Neuronal stem cell (in vitro differentiated cells): ENCODE results near the gene RPS6KA5.
"Not testable (repeated sequence)": the region's sequence is repeated elsewhere in the genome, so short reads cannot be mapped to it uniquely, and the experiment has no call there.

Experiments
- DNase-seq: peaks from one replicate; pipeline ENCODE4 v3.0.0-alpha.2; 2013; ENCODE audit warnings: low spot score
- H2AFZ ChIP-seq: one replicate; pipeline ENCODE4 v1.6.1; 2013; ENCODE audit warnings: mild to moderate bottlenecking, low read length, inconsistent platforms
- H2AK5ac ChIP-seq: 2 replicates; pipeline ENCODE4 v1.6.1; 2013; ENCODE audit warnings: low read depth, mild to moderate bottlenecking, inconsistent platforms, low read length, moderate library complexity, mixed read lengths
- H2BK120ac ChIP-seq: 2 replicates; pipeline ENCODE4 v1.6.1; 2013; ENCODE audit warnings: low read depth, mild to moderate bottlenecking, inconsistent platforms, low read length, moderate library complexity, mixed read lengths
- H2BK12ac ChIP-seq: one replicate; pipeline ENCODE4 v1.6.1; 2013; ENCODE audit warnings: low read length, inconsistent platforms
- H2BK15ac ChIP-seq: 2 replicates; pipeline ENCODE4 v1.6.1; 2013; ENCODE audit warnings: mild to moderate bottlenecking, low read length, inconsistent platforms, mixed read lengths
- H2BK5ac ChIP-seq: one replicate; pipeline ENCODE4 v1.6.1; 2013; ENCODE audit warnings: inconsistent platforms, mild to moderate bottlenecking, low read length, moderate library complexity
- H3K14ac ChIP-seq: one replicate; pipeline ENCODE4 v1.6.1; 2013; ENCODE audit warnings: low read length, inconsistent platforms
- H3K18ac ChIP-seq: 2 replicates; pipeline ENCODE4 v1.6.1; 2013; ENCODE audit warnings: low read length, inconsistent platforms
- H3K23ac ChIP-seq: 2 replicates; pipeline ENCODE4 v1.6.1; 2013; ENCODE audit warnings: low read depth, mild to moderate bottlenecking, mixed read lengths, low read length, inconsistent platforms; ENCODE audit not compliant: poor library complexity
- H3K27ac ChIP-seq: replicated peaks from 3 replicates; pipeline ENCODE4 v1.5.1; 2013; ENCODE audit warnings: low read length, inconsistent platforms
- H3K27me3 ChIP-seq, 3 experiments: 2 replicates each; pipeline ENCODE4 v1.6.1; 2013; ENCODE audit warnings: low read length in 3 of 3, mild to moderate bottlenecking in 2 of 3, inconsistent platforms in 1 of 3, low read depth in 1 of 3, mixed read lengths in 1 of 3, moderate library complexity in 1 of 3; ENCODE audit not compliant: control insufficient read depth in 3 of 3, insufficient read depth in 3 of 3
- H3K36me3 ChIP-seq, 2 donors: replicated peaks in 1 of 2; 2 replicates each; pipeline ENCODE4 v1.6.1; 2013; ENCODE audit warnings: low read length in 2 of 2; ENCODE audit not compliant: control insufficient read depth in 2 of 2, insufficient read depth in 2 of 2
- H3K4ac ChIP-seq: 2 replicates; pipeline ENCODE4 v1.6.1; 2013; ENCODE audit warnings: inconsistent platforms, mild to moderate bottlenecking, low read length, moderate library complexity
- H3K4me1 ChIP-seq, 2 donors: 1 replicate in 1 of 2; 2 replicates in 1 of 2; pipeline ENCODE4 v1.6.1; 2013; ENCODE audit warnings: low read length in 2 of 2, low read depth in 1 of 2; ENCODE audit not compliant: control insufficient read depth in 2 of 2, insufficient read depth in 1 of 2
- H3K4me2 ChIP-seq: one replicate; pipeline ENCODE4 v1.6.1; 2013; ENCODE audit warnings: mild to moderate bottlenecking, low read length, inconsistent platforms; ENCODE audit not compliant: insufficient read depth, poor library complexity, severe bottlenecking
- H3K4me3 ChIP-seq, 2 donors: 2 replicates each; pipeline ENCODE4 v1.5.1; 2013; ENCODE audit warnings: low read length in 2 of 2, mild to moderate bottlenecking in 2 of 2, inconsistent platforms in 1 of 2, moderate library complexity in 1 of 2
- H3K79me1 ChIP-seq: one replicate; pipeline ENCODE4 v1.6.1; 2013; ENCODE audit warnings: low read depth, mild to moderate bottlenecking, inconsistent platforms, low read length, moderate library complexity
- H3K9ac ChIP-seq: one replicate; pipeline ENCODE4 v1.6.1; 2013; ENCODE audit warnings: mild to moderate bottlenecking, low read depth, low read length, inconsistent platforms; ENCODE audit not compliant: poor library complexity
- H3K9me3 ChIP-seq, 2 donors: replicated peaks in 1 of 2; 2 replicates each; pipeline versions ENCODE3 to v1.6.1; 2013; ENCODE audit warnings: low read length in 2 of 2, mild to moderate bottlenecking in 2 of 2, inconsistent platforms in 1 of 2, low read depth in 1 of 2, mixed read lengths in 1 of 2, moderate library complexity in 1 of 2; ENCODE audit not compliant: control insufficient read depth in 2 of 2, insufficient read depth in 1 of 2
- H4K8ac ChIP-seq: one replicate; pipeline ENCODE4 v1.6.1; 2013; ENCODE audit warnings: low read depth, mild to moderate bottlenecking, inconsistent platforms, low read length, moderate library complexity
- H4K91ac ChIP-seq: one replicate; pipeline ENCODE4 v1.6.1; 2013; ENCODE audit warnings: low read length, low read depth, mild to moderate bottlenecking, inconsistent platforms; ENCODE audit not compliant: poor library complexity
- WGBS, 2 donors: extraction: QIAGEN DNeasy Blood & Tissue Kit; methylation state at CpG; one replicate each; pipeline ENCODE4 v1.1.7; 2013; ENCODE audit warnings: missing lambda C conversion rate in 2 of 2, mixed read lengths in 1 of 2; ENCODE audit not compliant: insufficient read length in 2 of 2, insufficient replicate concordance in 1 of 2; ENCODE audit errors: extremely low coverage in 2 of 2; 5-methylcytosine and 5-hydroxymethylcytosine counted together

RPS6KA5 gene

GRCh38 chr14:91038439-91038838 is 22.0 kb downstream of the RPS6KA5 start:
- Histone ChIP-seq H3K4me1 (peaks cover 0 to 6% of the 10 kb centered on the region in 2 donors), H3K4ac (no peak overlapping the region), H3K4me3 (no peak overlapping the region), H3K9me3 (no peaks in the 10 kb centered on the region), H3K23ac (no peak overlapping the region), H2AK5ac (no peak overlapping the region), H2BK15ac (no peak overlapping the region), H3K27ac (no peak overlapping the region), H3K14ac (no peak overlapping the region), H3K36me3 (no peaks in the 10 kb centered on the region), H3K9ac (no peak overlapping the region), H2BK5ac (no peak overlapping the region), H3K27me3 (no peaks in the 10 kb centered on the region), H3K18ac (no peak overlapping the region), H4K8ac (no peak overlapping the region), H2BK12ac (no peak overlapping the region), H4K91ac (no peak overlapping the region), H3K79me1 (no peaks in the 10 kb centered on the region), H2AFZ (no peak overlapping the region), H2BK120ac (no peak overlapping the region), H3K4me2 (no peak overlapping the region)
- WGBS, 2 donors: no CpG with 5 or more reads among the region's 1 CpG
- no peak for DNase-seq

DNA sequence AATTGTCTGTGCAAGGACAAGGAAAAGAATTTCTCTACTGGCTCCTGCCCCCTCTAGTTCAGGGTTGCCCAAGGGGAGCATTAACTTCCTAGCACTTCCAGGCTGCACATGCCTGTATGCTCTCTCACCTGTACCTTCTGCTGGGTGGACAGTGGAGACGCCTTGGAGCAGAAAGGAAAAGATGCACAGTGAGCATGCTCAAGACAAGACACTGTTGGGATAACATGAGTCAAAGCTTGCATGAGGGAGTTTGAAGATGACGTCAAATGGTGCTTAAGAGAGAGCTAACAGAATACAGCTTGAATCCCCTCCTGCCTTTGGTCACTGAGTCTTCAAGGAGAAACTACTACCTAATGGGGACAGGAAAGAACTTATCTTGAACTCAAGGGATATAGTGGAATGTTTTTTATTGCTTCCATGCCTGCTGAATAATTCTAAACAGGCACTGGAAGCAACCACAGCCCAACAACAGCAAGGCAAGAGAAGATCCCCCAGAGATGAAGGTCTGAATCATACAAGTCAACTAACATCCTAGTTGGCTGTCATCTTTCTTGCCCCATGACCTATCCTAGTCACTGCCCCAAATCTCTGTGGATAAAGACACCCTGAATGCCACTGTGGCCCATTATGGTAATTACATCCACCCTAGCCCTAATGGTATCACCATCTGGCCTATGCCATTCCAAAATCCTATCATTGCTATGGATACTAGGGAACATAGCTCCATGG is 23.5 kb downstream of the RPS6KA5 start:
- no peaks in the 10 kb centered on the region for H3K79me1 ChIP-seq
- H3K4me3 ChIP-seq: no peak overlapping the region
- no peak overlapping the region for H4K8ac ChIP-seq
- no peak overlapping the region for H2BK5ac ChIP-seq
- no peaks in the 10 kb centered on the region for H3K27me3 ChIP-seq
- no peak overlapping the region for H2AFZ ChIP-seq
- no peak overlapping the region for H3K4ac ChIP-seq
- H3K4me1 ChIP-seq: peaks cover 0 to 6% of the 10 kb centered on the region in 2 donors
- H3K23ac ChIP-seq: no peak overlapping the region
- no CpG with 5 or more reads among the region's 2 CpGs for WGBS, 2 donors
- H3K9me3 ChIP-seq: peaks cover 0 to 4% of the 10 kb centered on the region in 2 donors
- no peak overlapping the region for H3K4me2 ChIP-seq
- no peaks in the 10 kb centered on the region for H3K36me3 ChIP-seq
- no peak overlapping the region for H3K27ac ChIP-seq
- H3K9ac ChIP-seq: no peak overlapping the region
- no peak overlapping the region for H2AK5ac ChIP-seq
- no peak overlapping the region for H4K91ac ChIP-seq
- DNase-seq: no peak
- H2BK120ac ChIP-seq: no peak overlapping the region
- no peak overlapping the region for H2BK15ac ChIP-seq
- no peak overlapping the region for H3K14ac ChIP-seq
- no peak overlapping the region for H2BK12ac ChIP-seq
- no peak overlapping the region for H3K18ac ChIP-seq

GRCh38 chr14:91035855-91036254 is 24.6 kb downstream of the RPS6KA5 start:
- H2BK120ac ChIP-seq: no peak overlapping the region
- H2AFZ ChIP-seq: no peak overlapping the region
- no peak overlapping the region for H4K8ac ChIP-seq
- H3K23ac ChIP-seq: no peak overlapping the region
- no peak for DNase-seq
- peaks cover 0 to 6% of the 10 kb centered on the region in 2 donors for H3K4me1 ChIP-seq
- H3K18ac ChIP-seq: no peak overlapping the region
- H3K27ac ChIP-seq: no peak overlapping the region
- H3K14ac ChIP-seq: no peak overlapping the region
- H2BK5ac ChIP-seq: no peak overlapping the region
- H3K4ac ChIP-seq: no peak overlapping the region
- no peaks in the 10 kb centered on the region for H3K79me1 ChIP-seq
- no peak overlapping the region for H3K4me3 ChIP-seq
- no peaks in the 10 kb centered on the region for H3K36me3 ChIP-seq
- H4K91ac ChIP-seq: no peak overlapping the region
- no CpG with 5 or more reads among the region's 1 CpG for WGBS, 2 donors
- H3K9ac ChIP-seq: no peak overlapping the region
- H2AK5ac ChIP-seq: no peak overlapping the region
- H3K9me3 ChIP-seq: peaks cover 0 to 4% of the 10 kb centered on the region in 2 donors
- H2BK15ac ChIP-seq: no peak overlapping the region
- no peaks in the 10 kb centered on the region for H3K27me3 ChIP-seq
- no peak overlapping the region for H3K4me2 ChIP-seq
- H2BK12ac ChIP-seq: no peak overlapping the region

DNA sequence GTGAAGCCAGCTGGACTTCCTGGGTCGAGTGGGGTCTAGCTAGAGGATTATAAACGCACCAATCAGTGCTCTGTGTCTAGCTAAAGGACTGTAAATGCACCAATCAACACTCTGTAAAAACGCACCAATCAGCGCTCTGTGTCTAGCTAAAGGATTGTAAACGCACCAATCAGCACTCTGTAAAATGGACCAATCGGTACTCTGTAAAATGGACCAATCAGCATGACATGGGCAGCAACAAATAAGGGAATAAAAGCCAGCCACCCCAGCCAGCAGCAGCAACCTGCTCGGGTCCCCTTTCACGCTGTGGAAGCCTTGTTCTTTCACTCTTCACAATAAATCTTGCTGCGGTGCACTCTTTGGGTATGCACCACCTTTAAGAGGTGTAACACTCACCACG is 26.1 kb downstream of the RPS6KA5 start:
- not testable (repeated sequence) for DNase-seq, H2BK12ac ChIP-seq, H3K4ac ChIP-seq, H3K9ac ChIP-seq, H3K27me3 ChIP-seq, H2AFZ ChIP-seq, H3K4me1 ChIP-seq, H3K4me2 ChIP-seq, H3K18ac ChIP-seq, H3K27ac ChIP-seq, H3K23ac ChIP-seq, H3K9me3 ChIP-seq, H3K14ac ChIP-seq, H3K4me3 ChIP-seq, H4K91ac ChIP-seq, H3K36me3 ChIP-seq, H2BK15ac ChIP-seq, H3K79me1 ChIP-seq, H2BK120ac ChIP-seq, H2AK5ac ChIP-seq, H4K8ac ChIP-seq, H2BK5ac ChIP-seq
- WGBS, 2 donors: no CpG with 5 or more reads among the region's 10 CpGs
